ENCODE measurements around the gene SZT2.
"Not testable (repeated sequence)": the region's sequence is repeated elsewhere in the genome, so short reads cannot be mapped to it uniquely, and the experiment has no call there.

SZT2 gene

DNA sequence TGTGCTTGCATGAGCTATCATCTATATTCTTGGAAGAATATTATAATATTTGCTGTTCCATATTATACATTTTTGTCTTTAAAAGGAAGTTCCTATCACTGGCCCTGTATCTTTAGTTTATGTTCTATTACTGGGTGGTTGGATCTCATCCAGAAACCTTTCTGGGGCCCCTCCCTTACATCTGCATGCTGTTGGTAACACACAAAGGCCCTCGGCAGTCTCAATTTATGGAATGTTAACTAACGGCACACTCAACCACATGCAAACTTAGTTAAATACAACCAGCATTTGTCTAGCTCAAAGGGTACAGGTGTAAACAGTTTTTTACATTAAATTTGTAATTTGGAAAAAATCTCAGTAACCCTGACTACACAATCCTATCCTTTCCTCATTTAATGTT lies 73.8 kb downstream of the SZT2 start:
- DNase-seq = no peak

DNA sequence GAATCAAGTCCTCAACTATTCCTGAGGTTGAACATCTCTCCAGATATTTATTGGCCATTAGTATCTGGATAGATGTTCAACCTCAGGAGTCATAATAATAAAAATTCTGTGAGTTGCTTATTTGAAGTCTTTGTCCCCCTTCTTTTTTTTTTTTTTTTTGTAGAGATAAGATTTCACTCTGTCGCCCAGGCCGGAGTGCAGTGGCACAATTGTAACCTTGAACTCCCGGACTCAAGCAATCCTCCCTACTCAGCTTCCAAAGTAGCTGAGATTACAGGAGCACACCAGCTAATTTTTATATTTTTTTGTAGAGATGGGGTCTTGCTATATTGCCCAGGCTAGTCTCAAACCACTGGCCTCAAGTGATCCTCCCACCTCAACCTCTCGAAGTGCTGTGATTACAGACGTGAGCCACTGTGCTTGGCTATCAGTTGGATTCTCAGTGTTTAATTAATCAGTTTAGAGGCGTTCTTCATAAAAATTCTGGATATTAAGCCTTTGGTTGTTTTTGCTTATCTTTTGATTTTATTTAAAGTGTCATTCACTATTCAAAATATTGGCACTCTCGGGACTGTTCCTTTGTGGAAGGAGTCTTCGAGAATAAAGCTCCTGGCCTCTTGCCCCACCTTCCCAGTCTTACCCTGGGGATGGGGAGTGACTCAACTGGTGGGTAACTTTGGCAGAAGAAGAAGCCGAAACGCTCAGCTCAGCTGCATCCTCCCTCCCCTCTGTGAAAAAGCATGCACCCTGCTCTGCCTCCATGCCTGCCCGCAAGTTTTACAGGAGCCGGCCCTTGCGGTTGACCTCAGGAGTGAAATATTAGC lies 75.2 kb downstream of the SZT2 start:
- DNase-seq = no peak

DNA sequence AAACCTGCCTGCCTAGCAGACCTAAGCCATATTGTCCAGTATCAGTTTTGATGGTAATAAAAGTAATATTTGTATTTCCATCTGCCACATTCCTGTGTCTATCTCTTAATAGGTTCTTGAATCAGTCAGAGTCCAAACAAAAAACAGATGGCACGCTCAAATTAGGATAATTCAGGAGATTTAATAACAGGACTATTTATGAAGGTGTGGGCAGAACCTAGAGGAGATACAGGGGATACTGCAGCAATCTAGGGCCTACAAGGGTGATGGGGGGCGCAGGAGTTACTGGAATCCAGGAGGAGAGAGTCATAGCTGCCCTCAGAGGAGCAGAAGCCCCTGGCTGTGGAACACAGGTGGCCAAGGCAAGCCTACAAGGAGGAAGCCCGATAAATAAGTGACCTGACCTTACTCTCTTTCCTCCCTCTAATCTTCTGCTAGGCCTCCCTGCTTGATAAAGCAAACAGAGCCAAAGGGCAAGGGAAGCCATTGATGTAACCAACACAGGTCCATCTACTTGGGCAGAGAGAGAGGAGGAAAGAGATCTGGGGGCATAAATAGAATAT lies 75.9 kb downstream of the SZT2 start:
- DNase-seq = no peak

DNA sequence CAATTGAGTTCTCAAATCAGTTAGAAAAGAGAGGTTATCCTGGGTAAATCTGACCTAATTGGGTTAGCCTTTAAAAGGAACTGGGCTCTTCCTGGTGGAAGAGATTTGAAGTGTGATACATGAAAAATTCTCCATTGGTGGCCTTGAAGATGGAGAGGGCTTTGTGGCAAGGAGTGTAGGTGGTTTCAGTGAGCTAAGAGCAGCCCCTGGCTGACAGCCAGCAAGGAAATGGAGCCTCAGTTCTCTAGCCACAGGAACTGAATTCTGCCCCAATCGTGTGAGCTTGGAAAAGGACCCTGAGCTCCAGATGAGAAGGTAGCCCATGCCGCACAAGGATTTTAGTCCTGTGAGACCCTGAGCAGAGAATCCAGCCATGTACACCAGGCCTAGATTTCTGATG lies 76.7 kb downstream of the SZT2 start:
- DNase-seq = no peak

DNA sequence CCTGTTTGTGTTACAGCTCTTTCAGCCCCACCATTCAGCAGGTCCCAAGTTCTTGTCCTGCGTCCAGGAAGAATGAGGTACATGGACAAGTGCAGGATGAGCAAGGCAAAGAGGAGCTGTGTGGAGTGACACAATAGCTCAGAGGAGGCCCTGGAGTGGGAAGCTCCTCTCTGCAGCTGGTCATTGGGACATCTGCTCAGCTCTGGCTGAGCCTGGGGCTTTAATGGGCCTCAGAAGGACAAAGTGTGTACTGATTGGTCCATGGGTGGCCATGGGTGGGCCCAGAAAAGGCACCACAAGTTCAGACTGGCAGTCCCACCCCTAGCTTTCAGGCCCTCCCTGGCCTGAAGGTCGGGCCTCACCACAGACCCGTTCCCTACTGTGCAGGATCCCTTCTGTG lies 78.7 kb downstream of the SZT2 start:
- no peak for DNase-seq

DNA sequence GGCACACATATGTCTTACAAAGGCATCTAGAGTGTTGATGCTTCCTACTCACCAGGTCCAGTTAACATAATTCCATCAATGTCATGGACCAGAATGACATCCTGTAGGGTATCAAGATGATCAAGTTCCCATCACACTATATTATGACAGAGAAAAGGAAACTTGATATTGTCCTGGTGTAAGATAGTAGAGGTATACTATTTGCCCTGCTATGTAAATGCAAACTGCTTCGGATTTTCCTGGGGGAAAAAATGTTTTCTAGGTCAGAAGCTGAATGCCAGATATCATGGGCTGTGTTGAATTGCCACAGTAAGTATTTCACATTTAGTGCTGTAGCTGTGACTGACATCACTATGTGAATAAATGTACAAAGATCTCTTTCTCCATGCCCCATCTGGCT lies 80.2 kb downstream of the SZT2 start:
- no peak for DNase-seq

DNA sequence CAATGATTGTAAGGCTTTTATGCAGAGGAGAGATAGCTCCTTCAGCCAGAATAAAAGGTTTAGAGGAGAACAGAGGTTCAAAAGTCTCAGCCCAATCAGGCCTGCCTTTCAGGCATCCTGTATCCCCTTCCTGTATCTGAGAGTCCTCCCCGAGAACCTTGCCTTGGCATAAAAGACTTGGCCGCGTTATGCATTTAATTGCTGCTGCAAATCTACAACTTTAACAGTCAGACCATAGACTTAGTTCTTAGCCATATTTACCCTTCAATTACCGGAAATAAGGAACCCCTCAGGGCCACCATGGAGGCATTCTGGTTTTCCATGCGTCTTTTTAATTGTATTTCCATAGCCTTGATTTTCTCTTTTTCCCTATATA lies 82.4 kb downstream of the SZT2 start:
- DNase-seq = no peak

DNA sequence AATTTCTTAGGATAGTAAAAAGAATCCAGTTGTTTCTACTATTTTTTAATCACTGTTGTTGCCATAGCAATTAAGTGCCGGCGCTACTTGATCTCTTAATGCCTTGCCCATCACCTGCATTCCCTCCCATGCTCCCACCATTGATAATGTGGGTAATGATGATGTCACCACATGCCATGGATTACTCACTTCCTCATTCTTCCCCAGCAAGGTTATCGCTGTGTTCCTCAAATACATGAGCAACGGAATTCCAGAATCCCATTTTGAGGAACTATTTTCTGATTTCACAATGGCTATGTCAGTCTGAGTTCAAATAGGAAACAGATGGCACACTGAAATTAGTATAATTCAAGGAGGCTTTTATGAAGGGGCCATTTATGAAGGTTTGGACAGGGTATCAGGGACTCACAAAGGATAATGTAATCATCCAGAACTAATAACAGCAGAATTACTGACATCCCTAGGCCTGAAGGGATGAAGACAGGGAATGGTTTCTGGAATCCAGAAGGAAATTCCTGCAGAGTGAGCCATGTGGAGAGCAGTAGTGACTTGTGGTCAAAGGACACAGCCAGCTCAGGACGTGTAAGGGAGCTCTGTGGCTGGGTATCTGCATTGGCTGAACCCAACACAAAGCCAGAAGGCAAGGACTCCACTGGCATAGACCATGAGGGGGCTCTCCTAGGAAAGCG lies 82.9 kb downstream of the SZT2 start:
- not testable (repeated sequence) for DNase-seq

DNA sequence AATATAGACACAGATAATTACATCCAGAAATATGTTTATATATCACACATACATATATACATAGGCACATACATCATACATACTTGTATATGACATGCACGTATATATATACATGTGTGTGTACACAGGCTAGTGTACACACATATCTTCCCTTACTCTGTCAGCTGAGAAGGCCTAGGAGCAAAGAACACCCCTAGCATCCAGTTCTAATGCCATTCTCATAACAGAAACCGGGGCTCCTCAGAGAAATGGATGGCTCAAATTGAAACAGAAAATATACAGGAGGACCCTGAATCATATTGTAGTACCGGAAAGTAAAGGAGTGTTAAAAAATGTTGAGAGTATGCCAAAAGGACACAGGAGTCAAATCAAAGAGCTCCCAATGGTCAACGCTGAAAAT lies 83.8 kb downstream of the SZT2 start:
- DNase-seq = no peak

DNA sequence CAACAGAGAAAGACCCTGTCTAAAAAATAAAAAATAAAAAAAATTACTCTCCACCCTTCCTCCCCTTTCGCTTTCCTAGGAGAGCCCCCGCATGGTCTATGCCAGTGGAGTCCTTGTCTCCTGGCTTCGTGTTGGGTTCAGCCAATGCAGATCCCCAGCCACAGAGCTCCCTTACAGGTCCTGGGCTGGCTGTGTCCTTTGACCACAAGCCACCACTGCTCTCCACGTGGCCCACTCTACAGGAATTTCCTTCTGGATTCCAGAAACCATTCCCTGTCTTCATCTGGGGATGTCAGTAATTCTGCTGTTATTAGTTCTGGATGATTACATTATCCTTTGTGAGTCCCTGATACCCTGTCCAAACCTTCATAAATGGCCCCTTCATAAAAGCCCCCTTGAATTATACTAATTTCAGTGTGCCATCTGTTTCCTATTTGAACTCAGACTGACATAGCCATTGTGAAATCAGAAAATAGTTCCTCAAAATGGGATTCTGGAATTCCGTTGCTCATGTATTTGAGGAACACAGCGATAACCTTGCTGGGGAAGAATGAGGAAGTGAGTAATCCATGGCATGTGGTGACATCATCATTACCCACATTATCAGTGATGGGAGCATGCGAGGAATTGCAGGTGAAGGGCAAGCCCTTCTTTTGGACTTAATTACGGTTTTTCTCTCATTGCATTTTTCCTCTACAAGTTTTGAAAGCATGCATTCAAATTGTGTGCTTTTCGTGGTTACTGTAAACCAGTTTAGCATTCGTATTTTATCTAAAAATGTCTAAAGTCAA lies 86.1 kb downstream of the SZT2 start:
- DNase-seq = not testable (repeated sequence)

DNA sequence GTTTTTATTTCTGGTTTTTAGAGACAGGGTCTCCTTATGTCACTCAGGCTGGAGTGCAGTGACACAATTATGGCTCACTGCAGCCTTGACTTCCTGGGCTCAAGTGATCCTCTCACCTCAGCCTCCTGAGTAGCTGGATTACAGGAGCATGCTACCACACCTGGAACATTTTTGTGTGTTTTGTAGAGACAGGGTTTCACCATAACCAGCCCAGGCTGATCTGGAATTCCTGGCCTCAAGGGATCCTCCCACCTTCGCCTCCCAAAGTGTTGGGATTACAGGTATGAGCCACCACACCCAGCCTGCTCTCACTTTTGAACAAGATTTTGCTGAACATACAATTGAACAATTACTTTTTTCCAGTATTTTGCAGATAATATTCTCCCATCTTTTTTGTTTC lies 88.0 kb downstream of the SZT2 start:
- DNase-seq = no peak

DNA sequence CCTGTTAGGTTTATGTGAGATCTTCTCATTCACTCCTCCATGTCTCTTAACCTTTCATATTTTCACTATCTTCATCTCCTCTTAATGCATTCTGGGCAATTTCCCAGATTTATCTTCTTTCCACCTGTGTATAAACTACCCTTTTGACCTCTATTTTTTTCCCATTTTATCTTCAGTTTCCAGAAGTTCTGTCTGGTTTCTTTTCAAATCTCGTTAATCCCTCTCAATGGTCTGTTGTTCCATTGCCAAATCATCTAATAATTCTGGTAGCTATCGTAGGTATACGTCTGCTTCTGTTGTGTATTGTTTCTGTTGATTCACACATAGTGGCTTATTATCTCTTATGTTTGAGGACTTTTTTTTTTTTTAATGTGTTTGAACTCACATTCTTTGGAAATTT lies 89.7 kb downstream of the SZT2 start:
- no peak for DNase-seq

DNA sequence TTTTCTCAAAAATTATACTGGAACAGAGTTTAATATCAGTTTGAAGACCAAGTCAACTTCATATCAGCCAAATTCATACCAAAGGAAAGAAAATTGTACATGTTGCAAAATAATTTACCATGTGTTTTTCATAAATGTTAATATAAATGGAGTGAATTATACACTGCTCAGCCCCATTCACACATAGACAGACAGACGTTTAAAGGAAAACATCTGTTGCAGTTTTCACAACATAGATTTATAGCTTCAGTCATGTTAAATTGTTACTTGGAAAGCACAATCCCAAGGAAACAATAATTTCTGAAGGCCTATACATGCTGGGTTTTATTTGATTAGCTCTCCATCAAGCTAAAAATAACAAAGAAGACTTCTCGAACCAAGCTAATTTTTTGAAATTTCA lies 91.8 kb downstream of the SZT2 start:
- no peak for DNase-seq

DNA sequence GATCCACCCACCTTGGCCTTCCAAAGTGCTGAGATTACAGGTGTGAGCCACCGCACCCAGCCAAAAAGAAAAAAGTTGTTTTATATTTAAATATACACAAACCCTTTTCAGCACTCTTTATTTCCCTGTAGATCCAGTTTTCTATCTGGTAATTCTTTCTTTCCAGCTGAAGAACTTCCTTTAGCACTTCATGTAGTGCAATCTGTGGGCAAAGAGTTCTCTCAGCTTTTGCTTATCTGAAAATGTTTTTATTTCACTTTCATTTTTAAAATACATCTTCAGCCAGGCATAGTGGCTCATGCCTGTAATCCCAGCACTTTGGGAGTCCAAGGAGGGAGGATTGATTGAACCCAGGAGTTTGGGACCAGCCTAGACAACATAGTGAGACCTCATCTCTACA lies 92.5 kb downstream of the SZT2 start:
- no peak for DNase-seq

DNA sequence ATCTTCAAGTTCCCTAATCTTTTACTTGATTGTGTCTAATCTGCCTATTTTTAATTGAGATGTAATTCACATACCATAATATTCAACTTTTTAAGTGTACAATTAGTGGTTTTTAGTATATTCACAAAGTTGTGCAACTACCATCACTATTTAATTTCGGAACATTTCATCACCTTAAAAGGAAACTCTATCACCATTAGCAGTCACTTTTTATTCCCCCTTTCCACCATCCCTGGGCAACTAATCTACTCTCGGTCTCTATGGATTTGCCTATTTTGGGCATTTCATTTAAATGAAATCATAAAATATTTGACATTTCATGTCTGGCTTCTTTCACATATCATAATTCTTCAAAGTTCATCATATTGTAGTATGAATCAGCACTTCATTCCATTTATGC lies 94.7 kb downstream of the SZT2 start:
- no peak for DNase-seq

DNA sequence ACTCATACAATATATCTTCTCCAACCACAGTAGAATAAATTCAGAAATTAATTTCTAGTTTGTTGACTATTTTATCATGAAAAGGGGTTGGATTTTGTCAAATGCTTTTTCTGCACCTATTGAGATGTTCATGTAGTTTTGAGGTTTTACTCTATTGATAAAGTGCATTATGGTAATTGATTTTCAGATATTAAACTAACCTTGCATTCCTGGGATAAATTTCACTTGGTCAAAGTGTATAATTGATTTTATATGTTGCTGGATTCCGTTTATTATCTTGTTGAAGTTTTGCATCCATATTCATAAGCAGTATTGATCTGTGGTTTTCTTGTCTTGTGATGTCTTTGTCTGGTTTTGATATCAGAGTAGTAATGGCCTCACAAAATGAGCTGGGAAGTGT lies 98.5 kb downstream of the SZT2 start:
- DNase-seq = no peak

DNA sequence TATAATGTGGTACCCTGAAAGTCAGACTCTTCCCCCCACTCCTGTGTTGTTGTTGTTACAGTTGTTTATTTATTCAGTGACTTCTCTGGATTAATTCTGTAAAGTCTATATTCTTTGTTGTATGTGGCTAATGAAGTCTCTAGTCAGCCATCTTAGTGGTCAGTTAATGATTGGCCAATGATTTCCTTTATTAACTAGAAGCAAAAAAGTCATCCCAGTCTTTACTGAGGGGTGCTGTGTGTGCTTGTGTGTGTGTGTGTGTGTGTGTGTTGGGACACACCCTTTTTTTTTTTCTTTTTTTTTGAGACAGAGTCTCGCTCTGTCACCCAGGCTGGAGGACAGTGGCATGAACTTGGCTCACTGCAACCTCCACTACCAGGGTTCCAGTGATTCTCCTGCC lies 101.4 kb downstream of the SZT2 start:
- no peak for DNase-seq

DNA sequence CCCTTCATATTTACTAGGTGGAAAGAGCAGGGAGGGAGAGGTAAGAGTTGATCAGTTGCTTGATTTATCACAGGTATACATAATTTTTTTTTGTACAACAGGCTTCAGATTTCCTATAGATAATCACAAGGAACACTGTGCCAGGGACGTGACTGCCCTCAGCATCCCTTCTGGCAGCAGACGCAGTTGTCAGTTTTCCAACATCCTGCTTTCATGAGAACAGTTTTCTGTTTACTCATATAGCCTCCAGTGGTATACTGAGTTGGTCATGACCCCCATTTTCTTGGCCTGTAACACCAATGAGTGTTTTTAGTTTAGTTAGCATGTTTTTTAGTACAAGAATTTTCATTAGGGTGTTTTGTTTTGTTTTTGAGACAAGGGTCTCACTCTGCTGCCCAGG lies 103.1 kb downstream of the SZT2 start:
- DNase-seq = no peak

DNA sequence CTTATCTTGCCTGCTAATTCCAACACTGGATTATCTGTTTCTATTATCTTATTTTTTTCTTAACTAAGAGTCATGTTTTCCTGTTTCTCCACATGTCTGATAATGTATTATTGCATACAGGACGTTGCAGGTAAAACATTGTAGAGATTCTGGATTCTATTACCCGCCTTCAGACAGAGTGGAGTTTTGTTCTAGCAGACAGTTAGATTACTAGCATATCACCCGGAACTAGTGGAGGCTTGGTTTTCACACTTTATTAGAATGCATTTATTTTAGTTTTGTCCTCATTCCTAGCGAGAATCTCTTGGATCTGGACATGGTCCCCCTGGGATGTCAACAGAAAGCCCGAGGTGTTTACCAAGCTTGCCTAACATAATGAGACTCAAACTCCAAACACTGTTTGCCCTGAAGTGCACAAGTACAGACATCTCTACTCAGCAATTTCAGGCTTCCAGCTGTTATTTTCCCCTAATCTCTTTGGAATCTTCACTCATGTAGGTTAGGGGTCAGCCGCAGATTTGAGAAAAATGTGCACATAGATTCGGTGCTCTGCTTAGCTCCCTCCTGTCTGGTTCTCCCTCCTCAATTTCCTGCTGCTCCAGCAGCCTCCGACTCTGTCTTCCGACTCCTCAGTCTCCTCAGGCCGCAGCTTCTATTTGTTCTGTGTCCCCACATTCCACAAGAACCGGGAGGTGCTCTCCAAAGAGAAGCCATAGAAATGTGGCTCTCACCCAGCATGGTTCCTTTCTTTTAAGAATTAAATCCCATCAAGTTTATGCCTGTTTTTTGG lies 104.2 kb downstream of the SZT2 start:
- DNase-seq = no peak

DNA sequence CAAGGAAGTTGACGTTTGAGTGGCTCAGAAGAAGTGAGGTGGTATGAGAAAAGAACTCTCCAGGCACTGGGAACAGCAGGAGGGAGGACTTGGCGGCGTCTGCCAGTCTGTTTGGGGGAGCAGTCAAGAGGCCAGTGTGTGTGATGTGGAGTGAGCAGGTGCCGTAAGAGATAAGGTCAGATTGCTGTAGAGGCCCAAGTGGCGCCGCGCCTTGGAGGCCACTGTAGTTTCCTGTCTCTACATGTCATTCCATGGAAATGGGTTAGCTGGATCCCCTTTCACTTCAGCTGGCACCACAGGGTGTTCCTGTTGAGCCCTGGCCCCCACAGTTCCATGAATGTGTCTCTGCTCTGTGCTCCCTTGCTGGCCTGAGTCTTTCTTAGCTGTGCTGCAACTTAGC lies 105.5 kb downstream of the SZT2 start:
- no peak for DNase-seq

DNA sequence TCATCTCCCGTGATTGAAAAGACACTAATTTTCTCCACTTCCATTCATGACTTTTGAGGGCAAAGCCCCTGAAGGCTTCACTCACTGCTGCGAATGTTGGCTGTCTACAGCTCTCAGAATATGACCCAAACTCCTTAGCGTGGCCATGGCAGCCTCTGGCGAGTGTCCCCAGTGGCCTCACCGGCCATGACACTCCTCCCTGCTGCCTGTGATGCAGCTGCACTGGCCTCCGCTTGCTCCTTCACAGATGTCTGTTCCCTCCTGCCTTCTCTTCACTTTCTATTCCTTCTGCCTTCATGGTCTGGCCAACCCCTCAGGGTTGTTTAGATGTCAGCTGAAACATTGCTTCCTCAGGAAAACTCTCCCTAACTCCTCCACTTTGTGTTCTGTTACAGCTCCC lies 110.2 kb downstream of the SZT2 start:
- no peak for DNase-seq

DNA sequence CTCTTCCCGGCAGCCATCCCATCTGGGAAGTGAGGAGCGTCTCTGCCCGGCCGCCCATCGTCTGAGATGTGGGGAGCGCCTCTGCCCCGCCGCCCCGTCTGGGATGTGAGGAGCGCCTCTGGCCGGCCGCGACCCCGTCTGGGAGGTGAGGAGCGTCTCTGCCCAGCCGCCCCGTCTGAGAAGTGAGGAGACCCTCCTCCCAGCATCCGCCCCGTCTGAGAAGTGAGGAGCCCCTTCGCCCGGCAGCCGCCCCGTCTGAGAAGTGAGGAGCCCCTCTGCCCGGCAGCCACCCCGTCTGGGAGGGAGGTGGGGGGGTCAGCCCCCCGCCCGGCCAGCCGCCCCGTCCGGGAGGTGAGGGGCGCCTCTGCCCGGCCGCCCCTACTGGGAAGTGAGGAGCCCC lies 112.1 kb downstream of the SZT2 start:
- DNase-seq = not testable (repeated sequence)

DNA sequence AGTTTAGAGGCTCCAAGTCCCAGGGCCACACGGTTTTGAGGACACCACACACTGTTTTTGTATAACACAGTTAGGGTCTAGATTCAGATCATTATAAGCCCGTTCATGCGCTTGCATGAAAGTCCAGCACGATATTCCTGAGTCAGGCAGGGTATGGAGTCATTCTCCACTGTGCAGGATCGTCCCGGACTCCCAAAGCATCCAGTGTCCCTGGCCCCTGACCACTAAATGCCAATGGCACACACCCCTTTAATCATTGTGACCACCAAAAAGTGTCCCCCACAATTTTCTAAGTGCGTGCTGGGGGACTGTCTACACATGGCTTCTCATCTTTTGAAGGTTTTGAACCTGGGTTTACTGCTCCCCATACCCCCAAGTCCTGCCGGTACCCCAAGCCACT lies 113.8 kb downstream of the SZT2 start:
- no peak for DNase-seq

Data from GDM1 (cell line).